ENCODE measurements around the gene REC114.
"Not testable (repeated sequence)": the region's sequence is repeated elsewhere in the genome, so short reads cannot be mapped to it uniquely, and the experiment has no call there.

REC114 gene

GRCh38 chr15:73457334-73457733, 14.4 kb downstream of the REC114 start:
- DNase-seq (ENCODE audit: low read depth) = no peak

DNA sequence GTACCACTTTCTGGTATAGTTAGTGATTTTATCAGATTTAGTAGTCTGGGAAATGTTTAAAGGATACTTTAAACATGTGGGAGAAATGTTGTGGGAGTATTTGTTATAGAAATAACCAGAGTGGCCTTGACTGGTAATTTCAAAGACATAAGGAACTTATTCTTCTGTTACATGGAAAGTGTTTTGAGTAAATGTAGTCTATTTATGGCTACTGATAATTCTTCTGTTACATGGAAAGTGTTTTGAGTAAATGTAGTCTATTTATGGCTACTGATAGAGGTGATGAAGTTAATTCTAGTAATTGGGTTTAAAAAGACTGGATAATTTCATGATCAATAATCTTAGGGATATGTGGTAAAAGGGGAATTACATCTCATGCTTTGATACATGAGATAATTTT, 17.7 kb downstream of the REC114 start:
- DNase-seq (ENCODE audit: low read depth) = no peak

DNA sequence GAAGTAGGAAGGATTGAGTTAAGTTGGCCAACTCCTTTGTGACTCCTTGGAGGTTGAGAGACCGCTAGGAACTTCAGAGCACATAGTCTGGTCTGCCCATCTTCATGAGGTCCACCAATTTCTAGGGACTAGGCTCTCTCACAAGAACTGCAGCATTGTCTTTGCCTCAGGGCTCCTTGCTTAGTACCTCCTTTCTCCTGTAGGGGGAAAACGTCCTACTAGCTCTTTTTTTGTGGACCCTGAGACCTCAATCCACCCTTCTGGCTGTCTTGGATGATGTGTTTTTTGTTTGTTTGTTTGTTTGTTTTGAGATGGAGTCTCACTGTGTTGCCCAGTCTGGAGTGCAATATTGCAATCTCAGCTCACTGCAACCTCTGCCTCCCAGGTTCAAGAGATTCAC, 21.6 kb downstream of the REC114 start:
- DNase-seq (ENCODE audit: low read depth) = no peak

GRCh38 chr15:73467758-73468157, 24.8 kb downstream of the REC114 start:
- no peak for DNase-seq (ENCODE audit: low read depth)

GRCh38 chr15:73474785-73475184, 31.8 kb downstream of the REC114 start:
- no peak for DNase-seq (ENCODE audit: low read depth)

GRCh38 chr15:73476704-73477216, 33.8 kb downstream of the REC114 start:
- no peak for DNase-seq (ENCODE audit: low read depth)

DNA sequence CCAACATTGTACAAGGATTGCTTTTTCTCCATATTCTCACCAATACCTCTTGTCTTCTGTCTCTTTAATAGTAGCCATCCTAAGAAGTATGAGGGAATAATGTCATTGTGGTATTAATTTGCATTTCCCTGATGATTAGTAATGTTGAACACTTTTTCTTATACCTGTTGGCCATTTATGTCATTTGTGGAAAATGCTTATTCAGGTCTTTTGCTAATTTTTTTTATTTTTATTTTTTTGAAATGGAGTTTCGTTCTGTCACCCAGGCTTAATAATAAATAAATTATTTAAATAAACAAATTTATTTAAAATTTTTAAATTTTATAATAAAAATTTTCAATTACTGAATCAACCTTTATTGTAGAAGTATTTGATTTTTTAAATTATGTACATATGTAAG, 37.1 kb downstream of the REC114 start:
- DNase-seq (ENCODE audit: low read depth) = no peak

- no peak for DNase-seq (ENCODE audit: low read depth)
Measured at GRCh38 chr15:73482166-73482565, 39.2 kb downstream of the REC114 start.

DNA sequence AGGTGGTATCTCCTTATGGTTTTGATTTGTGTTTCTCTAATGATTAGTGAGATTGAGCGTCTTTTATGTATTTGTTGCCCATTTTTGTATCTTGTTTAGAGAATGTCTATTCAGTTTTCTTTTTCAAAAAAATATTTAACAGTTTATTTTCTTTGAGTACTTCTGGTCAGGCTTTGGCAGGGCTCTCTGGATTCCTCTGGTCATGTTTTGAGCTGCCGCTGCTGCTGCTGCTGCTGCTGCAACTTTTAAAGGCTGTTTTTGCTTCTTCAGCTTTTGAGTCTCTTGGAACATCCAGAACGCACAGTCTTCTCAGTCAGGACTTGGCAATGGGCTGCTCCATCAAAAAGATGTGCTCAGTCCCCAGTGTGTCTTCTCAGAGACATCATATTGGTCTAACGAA, 40.1 kb downstream of the REC114 start:
- DNase-seq (ENCODE audit: low read depth) = no peak

DNA sequence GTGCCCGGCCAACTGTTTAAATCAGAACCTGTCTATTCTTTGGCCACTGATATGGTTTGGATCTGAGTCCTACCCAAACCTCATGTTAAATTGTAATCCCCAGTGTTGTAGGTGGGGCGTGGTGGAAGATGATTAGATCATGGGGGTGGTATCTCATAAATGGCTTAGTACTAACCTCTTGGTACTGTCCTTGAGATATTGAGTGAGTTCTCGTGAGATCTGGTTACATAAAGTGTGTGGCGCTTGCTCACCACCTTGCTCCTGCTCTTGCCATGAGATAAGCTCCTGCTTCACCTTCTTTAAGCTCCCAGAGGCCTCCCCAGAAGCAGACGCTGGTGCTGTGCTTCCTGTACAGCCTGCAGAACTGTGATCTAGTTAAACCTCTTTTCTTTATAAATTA, 42.4 kb downstream of the REC114 start:
- no peak for DNase-seq (ENCODE audit: low read depth)

GRCh38 chr15:73485885-73486284, 42.9 kb downstream of the REC114 start:
- DNase-seq (ENCODE audit: low read depth) = not testable (repeated sequence)

- DNase-seq (ENCODE audit: low read depth) = no peak
Measured at GRCh38 chr15:73488698-73489097, 45.7 kb downstream of the REC114 start.

DNA sequence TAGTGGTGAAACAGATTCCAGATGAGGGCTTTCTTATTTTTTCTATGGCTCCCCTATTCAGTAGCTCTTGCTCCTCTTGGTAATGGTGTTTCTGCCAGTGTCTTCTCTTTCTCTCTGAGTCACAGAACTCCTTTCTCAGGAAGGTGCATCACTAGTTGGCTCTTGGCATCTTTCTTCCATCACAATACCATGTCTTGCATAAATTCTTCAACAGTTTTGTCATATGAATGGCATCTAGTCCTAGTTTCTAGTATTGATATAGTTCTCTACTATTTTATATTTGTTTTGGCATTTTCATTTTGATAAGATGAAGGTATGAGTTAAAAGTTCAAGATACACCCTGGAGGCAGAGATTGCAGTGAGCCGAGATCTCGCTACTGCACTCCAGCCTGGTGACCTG, 51.0 kb downstream of the REC114 start:
- DNase-seq (ENCODE audit: low read depth) = no peak

GRCh38 chr15:73495181-73495580, 52.2 kb downstream of the REC114 start:
- no peak for DNase-seq (ENCODE audit: low read depth)

- DNase-seq (ENCODE audit: low read depth) = no peak
Measured at GRCh38 chr15:73500696-73501095, 57.7 kb downstream of the REC114 start.

GRCh38 chr15:73504885-73505284, 61.9 kb downstream of the REC114 start:
- DNase-seq (ENCODE audit: low read depth) = no peak

- DNase-seq (ENCODE audit: low read depth) = no peak
Measured at GRCh38 chr15:73515527-73515926, 72.6 kb downstream of the REC114 start.

GRCh38 chr15:73517566-73517965, 74.6 kb downstream of the REC114 start:
- no peak for DNase-seq (ENCODE audit: low read depth)

GRCh38 chr15:73518180-73518862, 75.4 kb downstream of the REC114 start:
- no peak for DNase-seq (ENCODE audit: low read depth)

DNA sequence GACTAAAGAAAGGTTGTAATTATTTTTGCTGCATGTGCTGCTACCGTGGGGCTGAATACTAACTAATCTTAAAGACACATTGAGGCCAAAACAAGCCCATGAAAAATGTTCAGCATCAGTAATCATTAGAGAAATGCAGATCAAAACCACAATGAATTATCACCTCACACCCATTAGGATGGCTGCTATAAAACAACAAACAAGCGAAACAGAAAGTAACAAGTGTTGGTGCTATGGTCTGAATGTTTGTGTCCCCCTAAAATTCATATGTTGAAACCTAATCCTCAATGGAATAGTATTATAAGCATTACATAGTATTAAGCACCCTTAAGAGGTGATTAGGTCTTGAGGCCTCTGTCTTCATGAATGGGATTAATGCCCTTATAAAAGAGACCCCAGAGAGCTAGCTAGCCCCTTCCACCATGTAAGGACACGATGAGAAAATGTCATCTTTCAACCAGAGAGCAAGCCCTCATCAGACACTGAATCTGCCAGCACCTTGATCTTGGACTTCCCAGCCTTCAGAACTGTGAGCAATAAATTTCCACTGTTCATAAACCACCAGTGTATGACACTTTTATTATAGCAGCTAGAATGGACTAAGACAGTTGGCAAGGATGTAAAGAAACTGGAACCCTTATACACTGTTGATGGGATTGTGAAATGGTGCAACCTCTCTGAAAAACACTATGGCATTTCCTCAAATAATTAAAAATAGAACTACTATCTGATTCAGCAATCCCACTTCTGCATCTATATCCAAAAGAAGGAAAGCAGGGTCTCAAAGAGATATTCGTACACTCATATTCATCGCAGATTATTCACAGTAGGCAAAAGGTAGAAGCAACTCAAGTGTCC, 76.1 kb downstream of the REC114 start:
- DNase-seq (ENCODE audit: low read depth) = no peak

- DNase-seq (ENCODE audit: low read depth) = no peak
Measured at GRCh38 chr15:73522011-73522410, 79.0 kb downstream of the REC114 start.

DNA sequence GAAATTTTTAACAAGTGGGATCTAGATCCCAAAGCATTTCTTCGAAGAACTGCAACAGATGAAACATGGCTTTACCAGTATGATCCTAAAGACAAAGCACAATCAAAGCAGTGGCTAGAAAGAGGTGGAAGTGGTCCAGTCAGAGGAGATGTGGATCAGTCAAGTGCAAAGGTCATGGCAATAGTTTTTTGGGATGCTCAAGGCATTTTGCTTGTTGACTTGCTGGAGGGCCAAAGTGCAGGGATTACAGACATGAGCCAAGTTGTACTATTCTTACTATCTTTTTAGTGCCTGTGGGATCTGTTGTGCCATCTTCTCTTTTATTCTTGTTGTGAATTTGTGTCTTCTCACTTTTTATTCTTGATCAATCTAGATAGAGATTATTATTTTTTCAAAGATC, 82.0 kb downstream of the REC114 start:
- DNase-seq (ENCODE audit: low read depth) = no peak

GRCh38 chr15:73527598-73527997, 84.6 kb downstream of the REC114 start:
- no peak for DNase-seq (ENCODE audit: low read depth)
